Glomerular visceral epithelial cell (primary cell): ENCODE results near the gene PGM2L1.
"Not testable (repeated sequence)": the region's sequence is repeated elsewhere in the genome, so short reads cannot be mapped to it uniquely, and the experiment has no call there.

Experiments
- DNase-seq: peaks from one replicate; pipeline ENCODE4 v3.0.0-alpha.2; 2016; ENCODE audit errors: extremely low spot score

The PGM2L1 gene

GRCh38 chr11:74398244-74399159 is at the start of gene PGM2L1:
TSS of gene PGM2L1 (minus strand) at chr11:74398433. CDS start at chr11:74398161, 272 bp downstream.
- peak; percentile 94 for DNase-seq

GRCh38 chr11:74447720-74448119 is 49.5 kb upstream of the PGM2L1 start:
- DNase-seq, result no peak

- DNase-seq, result no peak
These were observed 48.3 kb upstream of the PGM2L1 start for GRCh38 chr11:74446532-74446938.

GRCh38 chr11:74444173-74444826 is 46.1 kb upstream of the PGM2L1 start:
- no peak for DNase-seq

GRCh38 chr11:74443071-74443864 is 45.0 kb upstream of the PGM2L1 start:
- DNase-seq, result peak; percentile 44

GRCh38 chr11:74442636-74443035 is 44.4 kb upstream of the PGM2L1 start:
- no peak for DNase-seq

GRCh38 chr11:74438681-74439080 is 40.4 kb upstream of the PGM2L1 start:
- DNase-seq, result no peak

- no peak for DNase-seq
These were observed 39.3 kb upstream of the PGM2L1 start for GRCh38 chr11:74437441-74438042.

GRCh38 chr11:74434528-74434927 is 36.3 kb upstream of the PGM2L1 start:
- no peak for DNase-seq

GRCh38 chr11:74429205-74429604 is 31.0 kb upstream of the PGM2L1 start:
- no peak for DNase-seq

GRCh38 chr11:74427384-74427886 is 29.2 kb upstream of the PGM2L1 start:
- no peak for DNase-seq

GRCh38 chr11:74425100-74425499 is 26.9 kb upstream of the PGM2L1 start:
- no peak for DNase-seq

- DNase-seq, result peak; percentile 53
These were observed 20.3 kb upstream of the PGM2L1 start for GRCh38 chr11:74418509-74418895.

- DNase-seq, result no peak
These were observed 19.8 kb upstream of the PGM2L1 start for GRCh38 chr11:74417860-74418508.

- peak; percentile 34 for DNase-seq
These were observed 19.2 kb upstream of the PGM2L1 start for GRCh38 chr11:74417379-74417804.

- not testable (repeated sequence) for DNase-seq
These were observed 18.7 kb upstream of the PGM2L1 start for GRCh38 chr11:74416974-74417373.

- no peak for DNase-seq
These were observed 14.6 kb upstream of the PGM2L1 start for GRCh38 chr11:74412733-74413359.

- DNase-seq, result no peak
These were observed 14.1 kb upstream of the PGM2L1 start for GRCh38 chr11:74412321-74412720.

GRCh38 chr11:74409633-74410032 is 11.4 kb upstream of the PGM2L1 start:
- DNase-seq, result no peak

GRCh38 chr11:74403607-74404321 is 5.5 kb upstream of the PGM2L1 start:
- no peak for DNase-seq
